ENCODE measurements around the gene NUBP1. TPM values are rescaled to one million over a fixed set of nuclear protein-coding genes. Genes with fewer than 3 reads are reported as not detected.

NUBP1 gene
- total RNA-seq, 1 experiment from 2014 or later, result 28.9 TPM

DNA sequence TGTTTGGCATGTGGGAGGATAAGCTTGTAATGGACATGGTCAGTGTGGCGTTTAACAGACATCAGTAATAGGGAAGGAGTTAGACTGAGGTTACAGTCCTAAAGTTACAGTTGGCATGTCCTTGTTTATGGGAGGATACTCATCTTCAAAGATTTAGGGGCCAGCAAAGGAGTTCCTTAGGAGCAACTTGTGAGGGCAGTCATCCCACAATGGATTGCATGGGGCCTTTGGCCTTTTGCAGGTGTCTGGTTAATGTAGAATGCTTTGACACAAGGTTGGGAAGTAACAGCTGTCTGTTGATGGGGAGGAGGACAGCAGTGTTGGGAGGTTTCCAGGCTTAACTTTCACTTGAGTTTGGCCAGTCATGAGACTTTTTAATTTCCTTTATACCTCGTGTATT lies 2.2 kb downstream of the NUBP1 start:
- no peak for DNase-seq
- H4K20me1 ChIP-seq (ENCODE audit: insufficient read depth), result no peaks in the 10 kb centered on the region
- no TSS peak for BruUV-seq (replicated peaks)
- H3K4me2 ChIP-seq, result no peak overlapping the region
- CTCF ChIA-PET, result no interaction called here
- H3K9me2 ChIP-seq (ENCODE audit: insufficient read depth), result no peaks in the 10 kb centered on the region
- no peak overlapping the region for H3K27ac ChIP-seq
- H3K4me3 ChIP-seq, result no peak overlapping the region
- 0 out of 2 replicates have a peak, but pooled peaks cover 12% of the 10 kb centered on the region for H3K36me3 ChIP-seq (ENCODE audit: low read depth)
- peaks cover 14% of the 10 kb centered on the region for H3K4me1 ChIP-seq (replicated peaks; ENCODE audit: insufficient read depth)
- intact Hi-C loops (cut with micrococcal nuclease; ENCODE audit: unreplicated experiment), result no loop called here
- H3K79me2 ChIP-seq (ENCODE audit: low read depth), result no peaks in the 10 kb centered on the region
- H3K27me3 ChIP-seq (ENCODE audit: insufficient read depth, low read depth), result no peaks in the 10 kb centered on the region
- POLR2A ChIA-PET (ENCODE audit: unreplicated experiment), result no interaction called here
- H3K9me3 ChIP-seq (ENCODE audit: insufficient read depth, low read depth), result no peaks in the 10 kb centered on the region
- H3F3A ChIP-seq (ENCODE audit: insufficient read depth, low read depth), result peaks cover 4% of the 10 kb centered on the region; the same call in 1 of the 2 replicates
- H2AFZ ChIP-seq, result no peak overlapping the region
- TF ChIP-seq, protein P1, sequence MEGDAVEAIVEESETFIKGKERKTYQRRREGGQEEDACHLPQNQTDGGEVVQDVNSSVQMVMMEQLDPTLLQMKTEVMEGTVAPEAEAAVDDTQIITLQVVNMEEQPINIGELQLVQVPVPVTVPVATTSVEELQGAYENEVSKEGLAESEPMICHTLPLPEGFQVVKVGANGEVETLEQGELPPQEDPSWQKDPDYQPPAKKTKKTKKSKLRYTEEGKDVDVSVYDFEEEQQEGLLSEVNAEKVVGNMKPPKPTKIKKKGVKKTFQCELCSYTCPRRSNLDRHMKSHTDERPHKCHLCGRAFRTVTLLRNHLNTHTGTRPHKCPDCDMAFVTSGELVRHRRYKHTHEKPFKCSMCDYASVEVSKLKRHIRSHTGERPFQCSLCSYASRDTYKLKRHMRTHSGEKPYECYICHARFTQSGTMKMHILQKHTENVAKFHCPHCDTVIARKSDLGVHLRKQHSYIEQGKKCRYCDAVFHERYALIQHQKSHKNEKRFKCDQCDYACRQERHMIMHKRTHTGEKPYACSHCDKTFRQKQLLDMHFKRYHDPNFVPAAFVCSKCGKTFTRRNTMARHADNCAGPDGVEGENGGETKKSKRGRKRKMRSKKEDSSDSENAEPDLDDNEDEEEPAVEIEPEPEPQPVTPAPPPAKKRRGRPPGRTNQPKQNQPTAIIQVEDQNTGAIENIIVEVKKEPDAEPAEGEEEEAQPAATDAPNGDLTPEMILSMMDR (conservative IDR thresholded peaks at IDR 0.05), result no peak
- TF ChIP-seq EZH2 (IDR thresholded peaks at IDR 0.05; ENCODE audit: low read depth), result no peak

DNA sequence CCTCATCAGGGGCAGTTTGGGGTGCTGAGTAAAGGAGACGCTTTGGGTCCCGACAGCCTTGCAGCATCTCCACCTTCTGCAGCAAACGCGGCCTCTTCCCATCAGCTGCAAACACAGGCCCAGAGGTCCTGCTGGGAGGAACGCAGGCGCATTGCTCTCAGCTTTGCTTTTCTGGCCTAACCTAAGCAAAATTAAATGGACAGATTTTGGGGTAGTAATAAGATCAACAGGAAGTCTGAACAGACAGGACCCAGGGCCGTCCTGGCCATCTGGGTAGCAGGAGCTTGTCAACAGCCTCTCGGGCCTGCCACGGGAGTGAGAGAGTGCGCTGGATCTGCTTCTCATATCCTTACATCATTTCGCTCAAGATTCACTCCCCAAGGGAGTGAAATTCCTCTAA lies 7.2 kb downstream of the NUBP1 start:
- no TSS peak for BruUV-seq (replicated peaks)
- Histone ChIP-seq H3K36me3 (ENCODE audit: low read depth) (0 out of 2 replicates have a peak, but pooled peaks cover 12% of the 10 kb centered on the region), H3K27me3 (ENCODE audit: insufficient read depth, low read depth) (no peaks in the 10 kb centered on the region), H2AFZ (no peak overlapping the region), H3F3A (ENCODE audit: insufficient read depth, low read depth) (peaks cover 7% of the 10 kb centered on the region; the same call in 1 of the 2 replicates), H3K4me3 (no peak overlapping the region), H3K27ac (no peak overlapping the region), H3K79me2 (ENCODE audit: low read depth) (no peaks in the 10 kb centered on the region), H4K20me1 (ENCODE audit: insufficient read depth) (no peaks in the 10 kb centered on the region), H3K9me2 (ENCODE audit: insufficient read depth) (no peaks in the 10 kb centered on the region), H3K4me2 (no peak overlapping the region), H3K4me1 (replicated peaks; ENCODE audit: insufficient read depth) (peaks cover 13% of the 10 kb centered on the region), H3K9me3 (ENCODE audit: insufficient read depth, low read depth) (no peaks in the 10 kb centered on the region)
- TF ChIP-seq EZH2 (IDR thresholded peaks at IDR 0.05; ENCODE audit: low read depth), result no peak
- TF ChIP-seq, protein P1 (conservative IDR thresholded peaks at IDR 0.05), result no peak
- intact Hi-C loops (cut with micrococcal nuclease; ENCODE audit: unreplicated experiment), result loop anchor here (10.0 kb wide), 1 partner anchor 74 kb away; no protein-coding TSS in a partner anchor
- ChIA-PET POLR2A (ENCODE audit: unreplicated experiment) (interaction anchor here (0.8 kb wide), 1 partner anchor 120 kb away, joined by 3 read pairs; no protein-coding TSS in a partner anchor), CTCF (no interaction called here)
- no peak for DNase-seq

DNA sequence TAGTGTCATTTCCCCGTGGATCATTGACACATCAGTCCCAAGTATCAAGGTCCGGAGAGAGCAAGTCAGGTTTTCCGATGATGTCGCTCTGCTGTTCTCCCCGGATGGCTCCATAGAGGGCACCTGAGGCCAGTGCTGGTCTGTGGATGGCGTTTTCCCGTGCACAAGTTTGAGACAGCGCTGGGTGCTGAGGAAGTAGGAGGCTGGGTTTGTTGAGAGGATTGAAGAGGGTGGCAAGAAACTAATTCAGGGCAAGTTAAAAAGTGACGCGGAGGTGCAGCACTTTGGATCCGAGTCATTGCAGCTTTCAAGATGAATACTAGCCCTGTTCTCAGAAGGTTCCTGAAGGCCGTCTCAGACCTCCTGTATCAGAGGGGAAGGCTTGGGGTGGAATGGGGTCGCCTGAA lies 7.7 kb downstream of the NUBP1 start:
- H3K9me2 ChIP-seq (ENCODE audit: insufficient read depth), result no peaks in the 10 kb centered on the region
- intact Hi-C loops (cut with micrococcal nuclease; ENCODE audit: unreplicated experiment), result loop anchor here (10.0 kb wide), 1 partner anchor 74 kb away; no protein-coding TSS in a partner anchor
- BruUV-seq (replicated peaks), result no TSS peak

More for the DNA sequence above, 7.7 kb downstream of the NUBP1 start:
- POLR2A ChIA-PET (ENCODE audit: unreplicated experiment), result no interaction called here
- Histone ChIP-seq H3K4me1 (replicated peaks; ENCODE audit: insufficient read depth) (peaks cover 13% of the 10 kb centered on the region), H3F3A (ENCODE audit: insufficient read depth, low read depth) (peaks cover 7% of the 10 kb centered on the region; the same call in 1 of the 2 replicates), H3K9me3 (ENCODE audit: insufficient read depth, low read depth) (no peaks in the 10 kb centered on the region), H3K4me2 (no peak overlapping the region), H3K79me2 (ENCODE audit: low read depth) (no peaks in the 10 kb centered on the region), H2AFZ (no peak overlapping the region), H4K20me1 (ENCODE audit: insufficient read depth) (no peaks in the 10 kb centered on the region), H3K27ac (no peak overlapping the region), H3K4me3 (no peak overlapping the region), H3K27me3 (ENCODE audit: insufficient read depth, low read depth) (no peaks in the 10 kb centered on the region), H3K36me3 (ENCODE audit: low read depth) (0 out of 2 replicates have a peak, but pooled peaks cover 12% of the 10 kb centered on the region)
- no peak for DNase-seq
- CTCF ChIA-PET, result no interaction called here
- TF ChIP-seq, protein P1 (conservative IDR thresholded peaks at IDR 0.05), result no peak
- TF ChIP-seq EZH2 (IDR thresholded peaks at IDR 0.05; ENCODE audit: low read depth), result no peak
